Erythroblast (primary cell): ENCODE results near the gene PRKCZ.

Source experiments
- GATA1 ChIP-seq: IDR thresholded peaks from 2 replicates; pipeline ENCODE4 v1.6.1; 2011; ENCODE audit warnings: low read depth, mild to moderate bottlenecking, control low read depth, low read length, moderate library complexity
- POLR2A ChIP-seq: IDR thresholded peaks from 2 replicates; pipeline ENCODE4 v1.6.1; 2011; ENCODE audit warnings: mild to moderate bottlenecking, low read length

- TF ChIP-seq POLR2A (no peak), GATA1 (no peak)
Observed at GRCh38 chr1:2052054-2052679, 2.0 kb downstream of the PRKCZ start.
